Measurements from ENCODE around the gene TCERG1L. TPM values are rescaled to one million over a fixed set of nuclear protein-coding genes. Genes with fewer than 3 reads are reported as not detected.
"Not testable (repeated sequence)": the region's sequence is repeated elsewhere in the genome, so short reads cannot be mapped to it uniquely, and the experiment has no call there.

TCERG1L gene
- total RNA-seq, 1 donor from 2014 or later = not detected

- DNase-seq = no peak
- TF ChIP-seq CTCF (IDR thresholded peaks at IDR 0.05) = no peak
- Histone ChIP-seq H3K4me3 (no peak overlapping the region), H3K27me3 (ENCODE audit: low read depth) (no peaks in the 10 kb centered on the region), H3K27ac (no peak overlapping the region), H3K36me3 (no peaks in the 10 kb centered on the region), H3K9me3 (no peaks in the 10 kb centered on the region), H3K4me1 (no peaks in the 10 kb centered on the region)
- no peak for ATAC-seq
- intact Hi-C loops (cut with DNase I) = no loop called here
These were observed 201.8 kb downstream of the TCERG1L start for GRCh38 chr10:131109726-131110125.

- H3K4me3 ChIP-seq = no peak overlapping the region
- no peak for ATAC-seq
These were observed 202.2 kb downstream of the TCERG1L start for GRCh38 chr10:131109291-131109690.

GRCh38 chr10:131107970-131108369 lies 203.6 kb downstream of the TCERG1L start:
- H3K9me3 ChIP-seq = no peaks in the 10 kb centered on the region
- TF ChIP-seq CTCF (IDR thresholded peaks at IDR 0.05) = no peak
- no peak overlapping the region for H3K27ac ChIP-seq
- no peaks in the 10 kb centered on the region for H3K27me3 ChIP-seq (ENCODE audit: low read depth)
- ATAC-seq (no peak), DNase-seq (peak; percentile 9)
- no peak overlapping the region for H3K4me3 ChIP-seq
- intact Hi-C loops (cut with DNase I) = no loop called here
- no peaks in the 10 kb centered on the region for H3K36me3 ChIP-seq
- no peaks in the 10 kb centered on the region for H3K4me1 ChIP-seq

More at GRCh38 chr10:131109291-131109690, 202.2 kb downstream of the TCERG1L start:
- no peak for TF ChIP-seq CTCF (IDR thresholded peaks at IDR 0.05)
- no peaks in the 10 kb centered on the region for H3K27me3 ChIP-seq (ENCODE audit: low read depth)
- no peak for DNase-seq
- H3K27ac ChIP-seq = no peak overlapping the region
- no peaks in the 10 kb centered on the region for H3K4me1 ChIP-seq
- H3K36me3 ChIP-seq = no peaks in the 10 kb centered on the region
- no peaks in the 10 kb centered on the region for H3K9me3 ChIP-seq
- intact Hi-C loops (cut with DNase I) = no loop called here

- ATAC-seq = no peak
These were observed 208.8 kb downstream of the TCERG1L start for GRCh38 chr10:131102676-131103075.

GRCh38 chr10:131102147-131102546 lies 209.4 kb downstream of the TCERG1L start:
- intact Hi-C loops (cut with DNase I) = no loop called here
- DNase-seq (peak; percentile 31), ATAC-seq (no peak)
- Histone ChIP-seq H3K4me1 (no peaks in the 10 kb centered on the region), H3K36me3 (no peaks in the 10 kb centered on the region), H3K27ac (no peak overlapping the region), H3K4me3 (no peak overlapping the region), H3K27me3 (ENCODE audit: low read depth) (no peaks in the 10 kb centered on the region), H3K9me3 (no peaks in the 10 kb centered on the region)
- TF ChIP-seq CTCF (IDR thresholded peaks at IDR 0.05) = no peak

More at GRCh38 chr10:131102676-131103075, 208.8 kb downstream of the TCERG1L start:
- Histone ChIP-seq H3K36me3 (no peaks in the 10 kb centered on the region), H3K9me3 (no peaks in the 10 kb centered on the region), H3K4me1 (no peaks in the 10 kb centered on the region), H3K4me3 (no peak overlapping the region), H3K27ac (no peak overlapping the region), H3K27me3 (ENCODE audit: low read depth) (no peaks in the 10 kb centered on the region)
- intact Hi-C loops (cut with DNase I) = no loop called here
- DNase-seq = peak; percentile 7
- TF ChIP-seq CTCF (IDR thresholded peaks at IDR 0.05) = no peak

- ATAC-seq; intact Hi-C loops (cut with DNase I); H3K4me3 ChIP-seq; H3K27me3 ChIP-seq (ENCODE audit: low read depth); H3K36me3 ChIP-seq; H3K4me1 ChIP-seq; H3K9me3 ChIP-seq; H3K27ac ChIP-seq: not testable (repeated sequence)
- DNase-seq = peak; percentile 20
These were observed 210.8 kb downstream of the TCERG1L start for GRCh38 chr10:131100418-131101410.
